ENCODE results near the gene MESD.

Gene MESD

DNA sequence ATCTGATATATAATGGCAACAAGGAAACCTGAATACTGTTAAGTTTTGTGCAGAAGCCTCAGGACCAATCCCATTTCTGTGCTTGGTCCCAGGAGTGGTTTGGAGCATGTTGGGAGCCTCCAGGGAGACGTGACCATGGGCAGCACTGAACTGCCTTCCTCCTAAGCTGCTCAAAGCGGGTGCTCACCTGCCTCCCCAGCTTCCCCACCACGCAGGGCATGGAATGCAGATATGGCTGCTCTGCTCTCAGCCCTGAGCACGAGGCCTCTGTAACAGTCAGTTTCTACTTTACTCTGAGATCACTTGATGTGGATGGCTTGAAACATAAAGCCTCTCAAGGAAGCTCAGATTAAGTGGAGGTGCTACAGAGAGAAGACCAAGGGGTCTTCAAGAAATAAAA, 49.3 kb downstream of the MESD start:
- H3K4me1 ChIP-seq (ENCODE audit: control insufficient read depth, insufficient read depth, low read length) = no peaks in the 10 kb centered on the region
- WGBS, 2 experiments = 94 to 95% methylated on average over 4 of the region's 4 CpGs
- no peaks in the 10 kb centered on the region for H3K27me3 ChIP-seq (ENCODE audit: control insufficient read depth, insufficient read depth, low read length, poor library complexity, severe bottlenecking)
- H3K27ac ChIP-seq (ENCODE audit: insufficient read depth, low read depth, low read length, poor library complexity, severe bottlenecking) = no peak overlapping the region
- H3K4me3 ChIP-seq (ENCODE audit: insufficient read depth, low read depth, low read length) = no peak overlapping the region
- H3K36me3 ChIP-seq (ENCODE audit: control insufficient read depth, insufficient read depth, low read length) = no peaks in the 10 kb centered on the region
- no peaks in the 10 kb centered on the region for H3K9me3 ChIP-seq (ENCODE audit: control insufficient read depth, low read length)

DNA sequence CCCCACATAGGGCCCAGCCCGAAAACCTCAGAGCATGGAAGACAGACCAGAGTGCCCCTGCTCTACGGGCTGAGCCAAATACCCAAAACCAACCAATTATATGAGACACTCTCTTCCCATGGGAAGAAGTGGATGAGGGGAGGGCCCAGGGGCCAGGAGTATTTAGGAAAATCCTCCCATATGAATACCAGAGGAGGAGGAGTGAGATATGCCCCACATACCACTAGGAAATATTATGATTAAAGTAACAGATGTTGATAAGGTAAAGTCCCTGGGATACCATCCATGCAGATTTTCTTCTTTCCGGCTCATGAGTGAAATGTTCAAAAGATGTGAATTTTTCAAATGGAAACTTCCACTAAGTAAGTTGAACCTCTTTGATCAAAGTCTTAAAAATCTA, 50.4 kb downstream of the MESD start:
- no peak overlapping the region for H3K27ac ChIP-seq (ENCODE audit: insufficient read depth, low read depth, low read length, poor library complexity, severe bottlenecking)
- 88 to 95% methylated on average over 2 to 3 of the region's 3 CpGs for WGBS, 2 experiments
- H3K36me3 ChIP-seq (ENCODE audit: control insufficient read depth, insufficient read depth, low read length) = no peaks in the 10 kb centered on the region

DNA sequence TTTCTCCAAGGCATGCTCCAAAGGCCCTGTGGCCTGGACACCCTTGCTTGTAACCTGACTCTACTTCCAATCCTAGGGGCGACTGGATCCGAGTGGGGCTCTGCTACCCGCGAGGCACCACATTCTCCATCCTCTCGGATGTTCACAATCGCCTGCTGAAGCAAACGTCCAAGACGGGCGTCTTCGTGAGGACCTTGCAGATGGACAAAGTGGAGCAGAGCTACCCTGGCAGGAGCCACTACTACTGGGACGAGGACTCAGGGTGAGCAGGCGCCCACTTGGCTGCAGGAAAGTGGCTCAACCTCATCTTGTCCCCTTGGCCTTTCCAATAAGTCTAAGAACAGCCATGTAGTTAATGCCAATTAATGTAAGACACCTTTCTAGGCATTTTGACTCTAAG, 51.9 kb downstream of the MESD start:
- Histone ChIP-seq H3K9me3 (ENCODE audit: control insufficient read depth, low read length) (no peaks in the 10 kb centered on the region), H3K27ac (ENCODE audit: insufficient read depth, low read depth, low read length, poor library complexity, severe bottlenecking) (no peak overlapping the region), H3K4me3 (ENCODE audit: insufficient read depth, low read depth, low read length) (no peak overlapping the region), H3K36me3 (ENCODE audit: control insufficient read depth, insufficient read depth, low read length) (no peaks in the 10 kb centered on the region), H3K27me3 (ENCODE audit: control insufficient read depth, insufficient read depth, low read length, poor library complexity, severe bottlenecking) (no peaks in the 10 kb centered on the region), H3K4me1 (ENCODE audit: control insufficient read depth, insufficient read depth, low read length) (no peaks in the 10 kb centered on the region)
- 95 to 98% methylated on average over 12 of the region's 12 CpGs for WGBS, 2 experiments

More for the DNA sequence above, 50.4 kb downstream of the MESD start:
- H3K27me3 ChIP-seq (ENCODE audit: control insufficient read depth, insufficient read depth, low read length, poor library complexity, severe bottlenecking) = no peaks in the 10 kb centered on the region
- H3K9me3 ChIP-seq (ENCODE audit: control insufficient read depth, low read length) = no peaks in the 10 kb centered on the region
- H3K4me1 ChIP-seq (ENCODE audit: control insufficient read depth, insufficient read depth, low read length) = no peaks in the 10 kb centered on the region
- H3K4me3 ChIP-seq (ENCODE audit: insufficient read depth, low read depth, low read length) = no peak overlapping the region

DNA sequence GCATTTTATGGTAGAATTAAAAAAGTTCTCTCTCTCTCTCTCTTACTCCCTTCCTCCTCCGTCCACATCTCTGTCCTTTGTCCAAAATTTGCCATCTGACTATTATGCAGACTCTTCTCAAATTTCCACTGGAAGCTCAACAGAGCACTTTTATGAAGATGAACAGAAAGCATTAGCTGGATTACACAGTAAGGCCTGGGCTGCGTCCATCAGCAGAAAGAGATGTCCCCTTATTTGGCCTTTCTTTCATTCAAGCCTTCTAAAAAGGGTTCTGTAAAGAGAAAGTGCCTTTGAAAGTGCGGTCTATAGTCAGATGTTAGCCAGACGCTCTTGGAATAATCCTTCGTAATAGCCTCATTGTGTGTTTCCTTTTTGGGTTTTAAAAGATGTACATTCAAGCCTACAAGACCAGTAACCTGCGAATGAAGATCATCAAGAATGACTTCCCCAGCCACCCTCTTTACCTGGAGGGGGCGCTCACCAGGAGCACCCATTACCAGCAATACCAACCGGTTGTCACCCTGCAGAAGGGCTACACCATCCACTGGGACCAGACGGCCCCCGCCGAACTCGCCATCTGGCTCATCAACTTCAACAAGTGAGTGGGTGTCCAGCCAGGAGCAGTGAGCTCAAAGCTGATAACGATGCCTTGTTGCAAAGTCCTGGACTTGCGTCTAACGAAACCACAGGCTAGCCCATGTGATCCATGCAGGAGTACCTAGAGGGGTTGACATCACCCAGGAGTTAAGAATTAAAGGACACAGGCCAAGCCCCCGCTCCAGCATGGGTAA, 53.1 kb downstream of the MESD start:
- Histone ChIP-seq H3K4me3 (ENCODE audit: insufficient read depth, low read depth, low read length) (no peak overlapping the region), H3K9me3 (ENCODE audit: control insufficient read depth, low read length) (no peaks in the 10 kb centered on the region), H3K4me1 (ENCODE audit: control insufficient read depth, insufficient read depth, low read length) (no peaks in the 10 kb centered on the region), H3K27me3 (ENCODE audit: control insufficient read depth, insufficient read depth, low read length, poor library complexity, severe bottlenecking) (no peaks in the 10 kb centered on the region), H3K27ac (ENCODE audit: insufficient read depth, low read depth, low read length, poor library complexity, severe bottlenecking) (no peak overlapping the region), H3K36me3 (ENCODE audit: control insufficient read depth, insufficient read depth, low read length) (no peaks in the 10 kb centered on the region)
- WGBS, 2 experiments = 95% methylated on average over 16 of the region's 16 CpGs

DNA sequence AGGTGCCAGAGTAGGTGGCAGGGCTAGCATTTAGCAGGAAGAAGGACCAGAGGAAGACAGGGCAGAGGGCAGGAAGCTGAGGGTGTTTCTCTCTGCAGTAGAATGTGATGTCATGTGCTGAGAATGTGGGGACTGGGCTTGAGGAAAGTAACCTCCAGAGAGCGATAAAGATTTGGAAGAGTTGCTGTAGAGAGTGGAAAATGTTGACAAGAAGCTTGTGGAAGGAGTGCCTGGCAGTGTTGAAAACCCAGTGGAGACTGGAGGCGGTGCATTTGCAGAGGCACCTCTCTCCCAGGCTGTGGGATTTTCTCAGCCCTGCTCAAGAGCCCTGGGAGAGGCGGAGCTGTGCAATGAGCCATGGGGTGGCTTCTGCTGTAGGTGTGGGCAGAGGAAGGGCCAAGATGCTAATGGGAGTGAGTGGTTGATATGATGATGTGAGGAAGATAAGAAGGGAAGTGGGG, 54.8 kb downstream of the MESD start:
- Histone ChIP-seq H3K9me3 (ENCODE audit: control insufficient read depth, low read length) (no peaks in the 10 kb centered on the region), H3K27me3 (ENCODE audit: control insufficient read depth, insufficient read depth, low read length, poor library complexity, severe bottlenecking) (no peaks in the 10 kb centered on the region), H3K36me3 (ENCODE audit: control insufficient read depth, insufficient read depth, low read length) (no peaks in the 10 kb centered on the region), H3K4me3 (ENCODE audit: insufficient read depth, low read depth, low read length) (no peak overlapping the region), H3K27ac (ENCODE audit: insufficient read depth, low read depth, low read length, poor library complexity, severe bottlenecking) (no peak overlapping the region), H3K4me1 (ENCODE audit: control insufficient read depth, insufficient read depth, low read length) (no peaks in the 10 kb centered on the region)
- 86 to 87% methylated on average over 3 of the region's 3 CpGs for WGBS, 2 experiments

DNA sequence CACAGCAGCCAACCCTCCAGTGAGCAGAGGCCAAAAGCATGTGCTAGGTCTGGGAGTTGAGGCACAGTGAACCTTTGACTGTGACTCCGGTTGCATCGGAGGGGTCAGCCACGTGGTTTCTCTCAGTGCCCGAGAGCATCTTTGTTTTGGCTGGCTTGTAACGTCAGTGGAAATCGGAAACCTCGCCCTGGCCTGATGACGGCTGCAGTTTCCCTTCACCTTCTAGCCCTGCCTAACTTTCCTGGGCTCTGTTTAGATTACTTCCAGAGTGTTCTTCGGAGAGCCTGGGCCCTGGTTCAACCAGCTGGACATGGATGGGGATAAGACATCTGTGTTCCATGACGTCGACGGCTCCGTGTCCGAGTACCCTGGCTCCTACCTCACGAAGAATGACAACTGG, 56.6 kb downstream of the MESD start:
- Histone ChIP-seq H3K9me3 (ENCODE audit: control insufficient read depth, low read length) (no peaks in the 10 kb centered on the region), H3K27ac (ENCODE audit: insufficient read depth, low read depth, low read length, poor library complexity, severe bottlenecking) (no peak overlapping the region), H3K4me3 (ENCODE audit: insufficient read depth, low read depth, low read length) (no peak overlapping the region), H3K4me1 (ENCODE audit: control insufficient read depth, insufficient read depth, low read length) (no peaks in the 10 kb centered on the region), H3K27me3 (ENCODE audit: control insufficient read depth, insufficient read depth, low read length, poor library complexity, severe bottlenecking) (no peaks in the 10 kb centered on the region), H3K36me3 (ENCODE audit: control insufficient read depth, insufficient read depth, low read length) (no peaks in the 10 kb centered on the region)
- 92 to 93% methylated on average over 15 of the region's 15 CpGs for WGBS, 2 experiments

DNA sequence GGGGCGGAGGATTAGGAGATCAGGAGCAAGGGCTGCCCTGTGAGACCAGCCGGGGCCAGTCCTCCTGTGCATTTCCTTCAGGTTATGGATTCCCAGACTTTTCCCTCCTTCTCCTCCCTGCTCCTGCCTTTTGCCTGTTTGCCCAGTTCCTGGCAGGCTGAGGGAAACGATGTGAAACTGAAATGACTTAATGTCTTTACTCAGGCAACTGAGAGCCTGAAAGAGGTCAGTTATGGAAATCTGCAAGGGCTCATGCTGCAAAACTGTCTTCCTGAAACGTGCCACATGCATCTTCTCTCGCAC, 57.2 kb downstream of the MESD start:
- H3K27ac ChIP-seq (ENCODE audit: insufficient read depth, low read depth, low read length, poor library complexity, severe bottlenecking) = no peak overlapping the region
- WGBS, 2 experiments = 85 to 93% methylated on average over 4 to 5 of the region's 5 CpGs
- H3K4me1 ChIP-seq (ENCODE audit: control insufficient read depth, insufficient read depth, low read length) = no peaks in the 10 kb centered on the region
- no peak overlapping the region for H3K4me3 ChIP-seq (ENCODE audit: insufficient read depth, low read depth, low read length)
- H3K9me3 ChIP-seq (ENCODE audit: control insufficient read depth, low read length) = no peaks in the 10 kb centered on the region
- no peaks in the 10 kb centered on the region for H3K27me3 ChIP-seq (ENCODE audit: control insufficient read depth, insufficient read depth, low read length, poor library complexity, severe bottlenecking)
- H3K36me3 ChIP-seq (ENCODE audit: control insufficient read depth, insufficient read depth, low read length) = no peaks in the 10 kb centered on the region

DNA sequence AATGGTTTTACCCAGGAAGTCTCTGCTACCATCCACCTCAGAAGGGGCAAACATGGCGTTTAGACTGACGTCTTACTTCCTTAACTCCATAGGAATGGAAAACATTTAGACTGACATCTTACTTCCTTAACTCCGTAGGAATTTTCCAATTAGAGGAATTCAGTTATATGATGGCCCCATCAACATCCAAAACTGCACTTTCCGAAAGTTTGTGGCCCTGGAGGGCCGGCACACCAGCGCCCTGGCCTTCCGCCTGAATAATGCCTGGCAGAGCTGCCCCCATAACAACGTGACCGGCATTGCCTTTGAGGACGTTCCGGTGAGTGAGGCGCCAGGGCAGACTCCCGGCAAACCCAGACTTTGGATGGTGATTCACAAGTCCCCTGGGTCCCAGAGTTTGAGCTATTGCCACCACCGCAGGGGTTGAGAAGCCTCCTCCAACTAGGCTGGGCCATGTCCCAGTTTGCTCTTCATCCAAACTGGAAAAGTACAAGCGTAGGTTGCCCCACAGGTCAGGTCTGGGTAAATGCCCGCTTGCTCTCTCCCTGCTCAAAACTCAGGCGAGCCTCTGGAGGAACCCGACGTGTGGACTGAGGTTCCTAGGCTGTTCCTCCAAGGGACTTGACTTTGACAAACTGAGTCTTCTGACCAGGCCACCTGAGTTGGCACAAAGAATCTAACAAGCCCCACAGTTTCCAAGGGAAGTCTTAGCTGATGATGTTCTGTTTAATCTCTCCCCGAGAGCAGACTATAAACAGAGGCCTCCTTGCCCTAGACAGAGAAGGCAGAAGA, 57.7 kb downstream of the MESD start:
- Histone ChIP-seq H3K4me1 (ENCODE audit: control insufficient read depth, insufficient read depth, low read length) (no peaks in the 10 kb centered on the region), H3K9me3 (ENCODE audit: control insufficient read depth, low read length) (no peaks in the 10 kb centered on the region), H3K27me3 (ENCODE audit: control insufficient read depth, insufficient read depth, low read length, poor library complexity, severe bottlenecking) (no peaks in the 10 kb centered on the region), H3K27ac (ENCODE audit: insufficient read depth, low read depth, low read length, poor library complexity, severe bottlenecking) (no peak overlapping the region), H3K4me3 (ENCODE audit: insufficient read depth, low read depth, low read length) (no peak overlapping the region), H3K36me3 (ENCODE audit: control insufficient read depth, insufficient read depth, low read length) (no peaks in the 10 kb centered on the region)
- 95% methylated on average over 20 of the region's 20 CpGs for WGBS, 2 experiments

DNA sequence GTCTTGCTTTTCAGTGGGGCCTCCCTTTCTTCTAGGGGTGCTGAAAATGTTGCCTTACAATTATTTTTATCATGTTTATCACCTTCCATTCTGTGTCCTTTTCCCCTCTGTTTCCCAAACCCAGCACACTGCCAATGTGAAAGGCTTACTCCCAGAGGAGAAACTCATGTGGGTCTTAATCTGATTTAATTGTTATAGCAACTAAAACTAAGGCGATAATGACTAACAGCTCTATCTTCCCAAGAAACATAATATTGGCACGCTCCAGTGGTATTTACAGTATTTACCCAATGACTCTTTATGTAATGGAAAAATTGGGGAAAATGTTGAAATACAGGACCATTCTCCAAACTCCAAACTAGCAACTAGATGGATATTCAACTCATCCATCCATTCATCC, 58.4 kb downstream of the MESD start:
- no peak overlapping the region for H3K27ac ChIP-seq (ENCODE audit: insufficient read depth, low read depth, low read length, poor library complexity, severe bottlenecking)
- no peaks in the 10 kb centered on the region for H3K9me3 ChIP-seq (ENCODE audit: control insufficient read depth, low read length)
- H3K36me3 ChIP-seq (ENCODE audit: control insufficient read depth, insufficient read depth, low read length) = no peaks in the 10 kb centered on the region
- no peak overlapping the region for H3K4me3 ChIP-seq (ENCODE audit: insufficient read depth, low read depth, low read length)
- H3K4me1 ChIP-seq (ENCODE audit: control insufficient read depth, insufficient read depth, low read length) = no peaks in the 10 kb centered on the region
- WGBS, 2 experiments = 89% methylated on average over 2 of the region's 2 CpGs; no CpG with 5 or more reads in 1 of the 2 experiments
- no peaks in the 10 kb centered on the region for H3K27me3 ChIP-seq (ENCODE audit: control insufficient read depth, insufficient read depth, low read length, poor library complexity, severe bottlenecking)

DNA sequence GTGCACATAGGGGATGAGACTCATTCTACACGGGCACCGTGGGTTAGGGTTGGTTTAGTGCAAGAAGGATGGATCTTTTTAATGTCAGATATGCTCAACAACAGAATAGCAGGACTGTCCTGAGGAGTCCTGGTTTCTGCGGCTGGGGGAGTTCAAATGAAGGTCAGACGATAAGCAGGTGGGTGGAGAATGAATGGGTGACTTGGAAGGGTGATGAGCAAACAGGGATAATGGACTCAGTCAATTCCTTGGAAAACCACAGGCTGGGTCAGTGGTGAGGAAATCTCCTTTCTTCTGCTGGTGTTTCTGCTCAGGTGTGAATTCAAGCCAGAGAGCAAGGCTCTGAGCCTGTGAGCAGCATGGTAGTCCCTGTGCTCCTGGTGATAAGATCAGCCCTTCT, 59.9 kb downstream of the MESD start:
- Histone ChIP-seq H3K27me3 (ENCODE audit: control insufficient read depth, insufficient read depth, low read length, poor library complexity, severe bottlenecking) (no peaks in the 10 kb centered on the region), H3K27ac (ENCODE audit: insufficient read depth, low read depth, low read length, poor library complexity, severe bottlenecking) (no peak overlapping the region), H3K4me1 (ENCODE audit: control insufficient read depth, insufficient read depth, low read length) (no peaks in the 10 kb centered on the region), H3K4me3 (ENCODE audit: insufficient read depth, low read depth, low read length) (no peak overlapping the region), H3K36me3 (ENCODE audit: control insufficient read depth, insufficient read depth, low read length) (no peaks in the 10 kb centered on the region), H3K9me3 (ENCODE audit: control insufficient read depth, low read length) (no peaks in the 10 kb centered on the region)
- 93 to 96% methylated on average over 4 of the region's 4 CpGs for WGBS, 2 experiments
